HCT116 (cell line): ENCODE measurements around the gene SNTN. TPM values are rescaled to one million over a fixed set of nuclear protein-coding genes. Genes with fewer than 3 reads are reported as not detected.
"Not testable (repeated sequence)": the region's sequence is repeated elsewhere in the genome, so short reads cannot be mapped to it uniquely, and the experiment has no call there.

Experiments
- ATAC-seq: fragments of 200-7000 bp; cut with Tn5 transposase; 2 replicates; pipeline ENCODE4 v1.9.1; 2020; ENCODE audit warnings: mild to moderate bottlenecking, moderate library complexity
- BruUV-seq: library from RNA; stranded (reverse); fragments of 400-500 nt; replicated peaks from 2 replicates; lab custom pipeline; 2021; lab: Mats Ljungman, UMichigan
- CTCF ChIA-PET: fragments of 300-600 bp; sonication (Branson Sonifier 250); formaldehyde crosslinking; loops from one replicate; lab custom pipeline; 2021; ENCODE audit warnings: antibody characterized with exemption; lab: Charles Lee
- POLR2A ChIA-PET: fragments of 300-600, 350-600 bp; sonication (Branson Sonifier 250); formaldehyde crosslinking; loops from one replicate; lab custom pipeline; 2021; ENCODE audit warnings: antibody characterized with exemption; lab: Charles Lee
- RAD21 ChIA-PET, 2 experiments: fragments of 300-600 bp; sonication (Branson Sonifier 250); formaldehyde crosslinking; loops; one replicate each; lab custom pipeline; 2023; ENCODE audit warnings: low total read pairs in 2 of 2; ENCODE audit not compliant: uncharacterized antibody in 2 of 2, unreplicated experiment in 2 of 2, low non-redundant PET in 1 of 2; lab: Charles Lee
- DNase-seq: peaks from one replicate; pipeline ENCODE4 v3.0.0-alpha.2; 2010; ENCODE audit warnings: low read depth, low spot score
- H2AFZ ChIP-seq: fragments of 200-600 bp; shearing (Covaris generic), sonication (generic); 2 replicates; pipeline ENCODE4 v1.6.1; 2017; ENCODE audit warnings: low read depth, mixed run types, mixed read lengths, antibody characterized with exemption, low read length; ENCODE audit not compliant: poor library complexity, severe bottlenecking
- H3K27ac ChIP-seq: 2 replicates; pipeline ENCODE4 v1.5.1; 2012; ENCODE audit warnings: low read depth, low read length
- H3K27me3 ChIP-seq: fragments of 200-600 bp; sonication (generic); 2 replicates; pipeline ENCODE4 v1.6.1; 2016; ENCODE audit warnings: mixed run types, low read length, mixed read lengths; ENCODE audit not compliant: insufficient read depth
- H3K36me3 ChIP-seq, 2 experiments: fragments of 200-500 bp in 1 of 2; fragments of 200-600 bp in 1 of 2; sonication (Bioruptor generic) in 1 of 2; sonication (generic) in 1 of 2; 2 replicates each; pipeline versions ENCODE4 v1.5.1 to v1.6.1; 2014 to 2016; ENCODE audit warnings: low read length in 2 of 2, inconsistent platforms in 1 of 2, mixed read lengths in 1 of 2, mixed run types in 1 of 2; ENCODE audit not compliant: insufficient read depth in 2 of 2, control insufficient read depth in 1 of 2
- H3K4me1 ChIP-seq, 2 experiments: fragments of 200-600 bp in 1 of 2; sonication (generic) in 1 of 2; 2 replicates each; pipeline versions ENCODE4 v1.5.1 to v1.6.1; 2012 to 2017; ENCODE audit warnings: low read length in 2 of 2, inconsistent platforms in 1 of 2, mild to moderate bottlenecking in 1 of 2, mixed read lengths in 1 of 2, mixed run types in 1 of 2, moderate library complexity in 1 of 2; ENCODE audit not compliant: insufficient read depth in 2 of 2, control insufficient read depth in 1 of 2
- H3K4me2 ChIP-seq: fragments of 200-600 bp; sonication (generic); 2 replicates; pipeline ENCODE4 v1.6.1; 2017; ENCODE audit warnings: mixed run types, low read length, mixed read lengths
- H3K4me3 ChIP-seq, 2 experiments: fragments of 200-600 bp in 1 of 2; sonication (generic) in 1 of 2; replicated peaks in 1 of 2; 2 replicates each; pipeline ENCODE4 v1.5.1; 2011 to 2016; ENCODE audit warnings: low read length in 2 of 2, control low read depth in 1 of 2, low read depth in 1 of 2, mild to moderate bottlenecking in 1 of 2, mixed read lengths in 1 of 2, mixed run types in 1 of 2
- H3K79me2 ChIP-seq: fragments of 200-600 bp; sonication (generic); 2 replicates; pipeline ENCODE4 v1.6.1; 2017; ENCODE audit warnings: mild to moderate bottlenecking, mixed run types, low read length, moderate library complexity, mixed read lengths; ENCODE audit not compliant: insufficient read depth
- H3K9ac ChIP-seq: fragments of 200-600 bp; sonication (generic); 2 replicates; pipeline ENCODE4 v1.6.1; 2016; ENCODE audit warnings: low read length, mixed read lengths
- H3K9me2 ChIP-seq: fragments of 200-600 bp; sonication (generic), shearing (Covaris generic); 2 replicates; pipeline ENCODE4 v1.6.1; 2017; ENCODE audit warnings: mixed run types, mild to moderate bottlenecking, moderate library complexity; ENCODE audit not compliant: insufficient read depth
- H3K9me3 ChIP-seq, 2 experiments: fragments of 200-500 bp in 1 of 2; fragments of 200-600 bp in 1 of 2; sonication (Bioruptor generic) in 1 of 2; sonication (generic) in 1 of 2; 2 replicates each; pipeline ENCODE4 v1.6.1; 2014 to 2017; ENCODE audit warnings: low read length in 2 of 2, mixed read lengths in 2 of 2, inconsistent platforms in 1 of 2, low read depth in 1 of 2, mild to moderate bottlenecking in 1 of 2, mixed run types in 1 of 2, moderate library complexity in 1 of 2; ENCODE audit not compliant: control insufficient read depth in 1 of 2, insufficient read depth in 1 of 2
- H4K20me1 ChIP-seq: fragments of 200-600 bp; sonication (generic), shearing (Covaris generic); 2 replicates; pipeline ENCODE4 v1.6.1; 2017; ENCODE audit warnings: mixed run types, mild to moderate bottlenecking, moderate library complexity; ENCODE audit not compliant: insufficient read depth
- JUND ChIP-seq: IDR thresholded peaks from 2 replicates; pipeline ENCODE4 v1.6.1; 2012
- intact Hi-C: fragments of 100-400 bp; cut with micrococcal nuclease; formaldehyde crosslinking; loops from 2 replicates; pipeline ENCODE4 v1.10.0; 2022
- total RNA-seq: library from RNA; stranded (reverse); gene quantifications from one replicate; pipeline ENCODE4 v1.2.1, GENCODE V29; 2021; ENCODE audit not compliant: unreplicated experiment

Gene SNTN
- total RNA-seq, 1 experiment from 2014 or later = not detected

DNA sequence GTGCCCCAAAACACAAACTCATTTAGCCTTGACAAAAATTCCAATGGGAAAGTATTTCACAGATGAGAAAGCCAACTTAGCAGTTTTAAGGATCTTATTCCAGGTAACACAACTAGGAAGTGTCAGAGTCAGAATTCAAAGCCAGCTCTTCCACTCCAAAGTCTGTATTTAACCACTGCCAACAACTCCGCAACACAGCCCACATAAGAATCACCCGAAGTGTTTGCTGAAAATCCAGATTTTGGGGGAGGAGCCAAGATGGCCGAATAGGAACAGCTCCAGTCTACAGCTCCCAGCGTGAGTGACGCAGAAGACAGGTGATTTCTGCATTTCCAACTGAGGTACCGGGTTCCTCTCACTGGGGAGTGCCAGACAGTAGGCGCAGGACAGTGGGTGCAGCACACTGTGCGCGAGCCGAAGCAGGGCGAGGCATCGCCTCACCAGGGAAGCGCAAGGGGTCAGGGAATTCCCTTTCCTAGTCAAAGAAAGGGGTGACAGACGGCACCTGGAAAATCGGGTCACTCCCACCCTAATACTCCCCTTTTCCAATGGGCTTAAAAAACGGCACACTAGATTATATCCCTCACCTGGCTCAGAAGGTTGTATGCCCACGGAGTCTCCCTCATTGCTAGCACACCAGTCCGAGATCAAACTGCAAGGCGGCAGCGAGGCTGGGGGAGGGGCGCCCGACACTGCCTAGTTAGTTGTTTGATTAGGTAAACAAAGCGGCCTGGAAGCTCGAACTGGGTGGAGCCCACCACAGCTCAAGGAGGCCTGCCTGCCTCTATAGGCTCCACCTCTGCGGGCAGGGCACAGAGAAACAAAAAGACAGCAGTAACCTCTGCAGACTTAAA lies 7.3 kb upstream of the SNTN start:
- H3K9ac ChIP-seq, ATAC-seq, POLR2A ChIA-PET, DNase-seq, H3K9me2 ChIP-seq, H3K79me2 ChIP-seq, H2AFZ ChIP-seq, H3K4me2 ChIP-seq, H3K36me3 ChIP-seq, CTCF ChIA-PET, H3K9me3 ChIP-seq, RAD21 ChIA-PET, BruUV-seq, H4K20me1 ChIP-seq, H3K4me3 ChIP-seq, H3K4me1 ChIP-seq, intact Hi-C loops, H3K27ac ChIP-seq: not testable (repeated sequence)
- H3K27me3 ChIP-seq = peaks cover 11% of the 10 kb centered on the region

DNA sequence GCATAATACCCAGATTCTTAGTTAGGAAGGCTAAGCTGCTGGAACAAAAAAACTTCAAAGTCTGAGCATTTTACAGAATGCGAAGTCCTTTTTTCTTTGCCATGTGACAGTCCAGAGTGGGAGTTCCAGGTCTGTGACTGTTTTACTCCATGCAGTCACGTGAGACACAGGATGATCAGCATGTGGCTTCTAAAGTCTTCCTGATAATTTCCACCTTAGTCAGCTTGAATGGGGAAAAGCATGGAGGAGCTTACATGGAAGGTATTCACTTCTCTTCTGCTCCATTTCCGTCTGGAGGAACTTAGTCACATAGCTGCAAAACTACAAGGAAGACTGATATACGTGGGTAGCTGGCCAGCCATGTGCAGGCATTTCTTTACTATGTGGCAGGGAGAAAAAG lies 1.7 kb downstream of the SNTN start:
- no peaks in the 10 kb centered on the region for H3K9me3 ChIP-seq
- H3K9ac ChIP-seq = no peak overlapping the region
- TF ChIP-seq JUND = no peak
- H3K27me3 ChIP-seq = peaks cover 3% of the 10 kb centered on the region; the same call in 1 of the 2 replicates
- CTCF ChIA-PET = no interaction called here
- DNase-seq = no peak
- H3K27ac ChIP-seq = no peak overlapping the region
- ATAC-seq = no peak
- no peak overlapping the region for H3K4me3 ChIP-seq
- H3K4me2 ChIP-seq = no peak overlapping the region
- POLR2A ChIA-PET = no interaction called here
- RAD21 ChIA-PET = no interaction called here
- intact Hi-C loops = no loop called here
- no TSS peak for BruUV-seq
- H4K20me1 ChIP-seq = no peaks in the 10 kb centered on the region
- no peaks in the 10 kb centered on the region for H3K79me2 ChIP-seq
- H3K4me1 ChIP-seq = no peaks in the 10 kb centered on the region
- no peaks in the 10 kb centered on the region for H3K36me3 ChIP-seq
- H3K9me2 ChIP-seq = no peaks in the 10 kb centered on the region
- H2AFZ ChIP-seq = no peak overlapping the region
